UCSD-AML1 (cell line): Measurements from ENCODE around the gene ZC3HAV1.
"Not testable (repeated sequence)": the region's sequence is repeated elsewhere in the genome, so short reads cannot be mapped to it uniquely, and the experiment has no call there.

Source experiments
- DNase-seq: peaks from one replicate; lab custom pipeline; 2025; ENCODE audit not compliant: unreplicated experiment; lab: John Stamatoyannopoulos, UW

ZC3HAV1 gene

GRCh38 chr7:139054656-139055055, 54.9 kb downstream of the ZC3HAV1 start:
- DNase-seq = not testable (repeated sequence)

GRCh38 chr7:139054101-139054500, 55.4 kb downstream of the ZC3HAV1 start:
- no peak for DNase-seq

GRCh38 chr7:139051655-139052054, 57.9 kb downstream of the ZC3HAV1 start:
- DNase-seq = no peak

GRCh38 chr7:139049936-139050335, 59.6 kb downstream of the ZC3HAV1 start:
- DNase-seq = no peak

GRCh38 chr7:139049111-139049510, 60.4 kb downstream of the ZC3HAV1 start:
- DNase-seq = no peak

- DNase-seq = no peak
These were observed 61.5 kb downstream of the ZC3HAV1 start for GRCh38 chr7:139047970-139048369.

GRCh38 chr7:139046143-139046542, 63.4 kb downstream of the ZC3HAV1 start:
- no peak for DNase-seq

GRCh38 chr7:139044813-139045794, 64.4 kb downstream of the ZC3HAV1 start:
- no peak for DNase-seq

GRCh38 chr7:139043823-139044812, 65.4 kb downstream of the ZC3HAV1 start:
- DNase-seq = peak; percentile 7

- DNase-seq = no peak
These were observed 68.0 kb downstream of the ZC3HAV1 start for GRCh38 chr7:139041378-139042085.

GRCh38 chr7:139038691-139039090, 70.8 kb downstream of the ZC3HAV1 start:
- DNase-seq = no peak

GRCh38 chr7:139036901-139037300, 72.6 kb downstream of the ZC3HAV1 start:
- DNase-seq = no peak

- DNase-seq = peak; percentile 63
These were observed 73.8 kb downstream of the ZC3HAV1 start, which contains the start of gene ZC3HAV1L for GRCh38 chr7:139035586-139036353. Gene ZC3HAV1L, minus strand, starts transcription at chr7:139036042. Its CDS starts 25 bp downstream, at chr7:139036017.

- peak; percentile 30 for DNase-seq
These were observed 74.5 kb downstream of the ZC3HAV1 start for GRCh38 chr7:139034855-139035585.

GRCh38 chr7:139034336-139034735, 75.2 kb downstream of the ZC3HAV1 start:
- DNase-seq = no peak

GRCh38 chr7:139033346-139034114, 76.0 kb downstream of the ZC3HAV1 start:
- DNase-seq = no peak

GRCh38 chr7:139032473-139032872, 77.0 kb downstream of the ZC3HAV1 start:
- DNase-seq = no peak

GRCh38 chr7:139029353-139029752, 80.2 kb downstream of the ZC3HAV1 start:
- no peak for DNase-seq
